Thoracic aorta (tissue), 2 donors: ENCODE measurements around the gene RUNX2. TPM values are rescaled to one million over a fixed set of nuclear protein-coding genes. Genes with fewer than 3 reads are reported as not detected.

Source experiments
- ATAC-seq: fragments of 150-250 bp; one replicate; pipeline ENCODE4 v1.8.0; 2017; ENCODE audit warnings: low read depth; ENCODE audit not compliant: insufficient number of reproducible peaks, low FRiP score
- DNase-seq: peaks from one replicate; pipeline ENCODE4 v3.0.0-alpha.2; 2020; ENCODE audit warnings: low spot score
- H3K27ac ChIP-seq, 2 donors: fragments of 200-600 bp; sonication (generic); 1 replicate in 1 of 2; 2 replicates in 1 of 2; pipeline ENCODE4 v1.5.1; 2016; ENCODE audit warnings: mild to moderate bottlenecking in 2 of 2, moderate library complexity in 2 of 2
- H3K27me3 ChIP-seq: fragments of 200-600 bp; sonication (generic); replicated peaks from 2 replicates; pipeline ENCODE4 v1.6.0; 2016; ENCODE audit warnings: mild to moderate bottlenecking; ENCODE audit not compliant: insufficient read depth
- H3K36me3 ChIP-seq: fragments of 200-600 bp; sonication (generic); one replicate; pipeline ENCODE4 v1.5.1; 2016
- H3K4me1 ChIP-seq, 2 donors: fragments of 200-600 bp; sonication (generic); 1 replicate in 1 of 2; 2 replicates in 1 of 2; pipeline versions ENCODE4 v1.5.1 to v1.6.0; 2016; ENCODE audit warnings: low read depth in 2 of 2, mild to moderate bottlenecking in 1 of 2; ENCODE audit not compliant: control insufficient read depth in 1 of 2
- H3K4me3 ChIP-seq: fragments of 200-600 bp; sonication (generic); 2 replicates; pipeline ENCODE4 v1.5.1; 2016; ENCODE audit warnings: mild to moderate bottlenecking
- H3K9me3 ChIP-seq: fragments of 200-600 bp; sonication (generic); 2 replicates; pipeline ENCODE4 v1.5.1; 2016
- CTCF ChIP-seq: fragments of 200-600 bp; sonication (generic); IDR thresholded peaks from one replicate; pipeline ENCODE4 v1.5.1; 2019; ENCODE audit warnings: antibody characterized with exemption
- total RNA-seq, 2 donors: library from RNA; depleted of rRNA; stranded (reverse); fragments of >200 nt; gene quantifications; one replicate each; pipeline versions ENCODE4 v1.1.0 to v1.2.3, GENCODE V29; 2016

Gene RUNX2
- total RNA-seq, 2 donors from 2014 or later, result 3.2 to 7.9 TPM

- TF ChIP-seq CTCF, result no peak
- Histone ChIP-seq H3K4me3 (no peak overlapping the region), H3K36me3 (no peaks in the 10 kb centered on the region), H3K27me3 (no peaks in the 10 kb centered on the region), H3K27ac (no peak overlapping the region), H3K9me3 (no peaks in the 10 kb centered on the region), H3K4me1 (no peaks in the 10 kb centered on the region)
- ATAC-seq, result no peak
- no peak for DNase-seq
Observed at GRCh38 chr6:45387236-45387635, 59.1 kb downstream of the RUNX2 start.

- ATAC-seq, result no peak
- no peak for DNase-seq
- Histone ChIP-seq H3K4me1 (no peaks in the 10 kb centered on the region), H3K9me3 (no peaks in the 10 kb centered on the region), H3K27me3 (no peaks in the 10 kb centered on the region), H3K4me3 (no peak overlapping the region), H3K36me3 (no peaks in the 10 kb centered on the region), H3K27ac (no peak overlapping the region)
- no peak for TF ChIP-seq CTCF
Observed at GRCh38 chr6:45388328-45388727, 60.2 kb downstream of the RUNX2 start.

GRCh38 chr6:45394586-45395095 is 66.5 kb downstream of the RUNX2 start:
- Histone ChIP-seq H3K27ac (no peak overlapping the region), H3K27me3 (no peaks in the 10 kb centered on the region), H3K36me3 (no peaks in the 10 kb centered on the region), H3K4me1 (no peaks in the 10 kb centered on the region), H3K9me3 (no peaks in the 10 kb centered on the region), H3K4me3 (no peak overlapping the region)
- DNase-seq (no peak), ATAC-seq (no peak)
- no peak for TF ChIP-seq CTCF

DNA sequence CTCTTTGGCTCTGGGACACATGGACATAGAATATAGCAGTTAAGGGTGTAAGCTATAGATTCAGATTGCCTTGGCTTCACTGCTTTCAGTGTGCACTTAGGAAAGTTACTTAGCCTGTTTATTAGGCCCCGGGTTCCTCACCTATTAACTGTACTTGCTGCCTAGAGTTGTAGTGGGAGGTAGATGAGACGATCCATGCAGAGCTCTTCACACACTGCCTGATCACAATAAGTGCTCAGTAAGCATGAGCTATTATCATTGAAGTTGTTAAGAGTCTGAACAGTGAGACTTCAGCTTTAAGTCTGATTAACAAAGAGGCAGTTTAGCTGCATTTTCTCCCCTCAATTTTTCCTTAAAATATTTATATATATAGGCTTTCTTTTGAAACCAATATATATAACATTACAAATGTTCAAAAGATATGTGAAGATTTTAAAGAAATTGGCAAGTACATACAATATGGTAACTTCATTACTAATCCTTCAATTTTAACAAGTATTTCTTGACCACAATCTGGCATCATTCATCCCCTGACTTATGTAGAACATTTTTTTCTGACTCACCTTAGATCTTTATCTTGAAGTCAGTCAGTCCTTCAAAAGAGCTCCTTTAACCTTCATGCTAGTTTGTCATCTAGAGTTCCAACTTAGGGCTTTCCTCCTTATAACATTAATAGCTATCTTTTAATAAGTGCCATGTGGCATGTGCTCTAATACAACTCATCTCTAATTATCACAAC is 70.1 kb downstream of the RUNX2 start:
- Histone ChIP-seq H3K9me3 (no peaks in the 10 kb centered on the region), H3K27ac (no peak overlapping the region), H3K4me3 (no peak overlapping the region), H3K36me3 (no peaks in the 10 kb centered on the region), H3K27me3 (no peaks in the 10 kb centered on the region), H3K4me1 (no peaks in the 10 kb centered on the region)
- DNase-seq (no peak), ATAC-seq (no peak)
- no peak for TF ChIP-seq CTCF

GRCh38 chr6:45400021-45400420 is 71.9 kb downstream of the RUNX2 start:
- no peak for TF ChIP-seq CTCF

More at GRCh38 chr6:45400021-45400420, 71.9 kb downstream of the RUNX2 start:
- DNase-seq, result no peak
- Histone ChIP-seq H3K4me3 (no peak overlapping the region), H3K27me3 (no peaks in the 10 kb centered on the region), H3K27ac (no peak overlapping the region), H3K36me3 (no peaks in the 10 kb centered on the region), H3K9me3 (no peaks in the 10 kb centered on the region), H3K4me1 (no peaks in the 10 kb centered on the region)
- no peak for ATAC-seq
